Activated T-helper 1 cell treated with Interleukin-2 at 50 U/mL for 16 hours (primary cell): ENCODE measurements around the gene IFRD2.
"Not testable (repeated sequence)": the region's sequence is repeated elsewhere in the genome, so short reads cannot be mapped to it uniquely, and the experiment has no call there.

Experiments
- DNase-seq: peaks from one replicate; pipeline ENCODE4 v3.0.0-alpha.2; 2020; ENCODE audit warnings: low read depth

Gene IFRD2

DNA sequence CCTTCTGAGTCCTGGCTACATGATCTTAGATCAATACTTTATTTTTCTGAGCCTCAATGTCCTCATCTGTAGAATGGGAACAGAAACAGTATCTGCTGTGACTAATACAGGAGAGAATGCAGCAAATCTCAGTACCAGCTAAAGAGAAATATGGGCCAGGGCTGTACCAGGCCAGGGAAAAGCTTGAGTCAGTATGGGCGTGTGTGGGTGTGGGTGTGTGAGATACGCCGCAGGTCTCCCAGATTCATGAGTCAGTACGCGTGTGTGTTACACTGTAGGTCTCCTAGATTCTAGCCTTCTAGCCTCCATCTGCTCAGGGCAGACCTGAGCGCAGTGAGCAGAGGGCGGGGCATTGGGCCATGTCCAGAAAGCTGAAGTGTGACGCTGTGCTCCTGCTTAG, 41.0 kb downstream of the IFRD2 start:
- no peak for DNase-seq

DNA sequence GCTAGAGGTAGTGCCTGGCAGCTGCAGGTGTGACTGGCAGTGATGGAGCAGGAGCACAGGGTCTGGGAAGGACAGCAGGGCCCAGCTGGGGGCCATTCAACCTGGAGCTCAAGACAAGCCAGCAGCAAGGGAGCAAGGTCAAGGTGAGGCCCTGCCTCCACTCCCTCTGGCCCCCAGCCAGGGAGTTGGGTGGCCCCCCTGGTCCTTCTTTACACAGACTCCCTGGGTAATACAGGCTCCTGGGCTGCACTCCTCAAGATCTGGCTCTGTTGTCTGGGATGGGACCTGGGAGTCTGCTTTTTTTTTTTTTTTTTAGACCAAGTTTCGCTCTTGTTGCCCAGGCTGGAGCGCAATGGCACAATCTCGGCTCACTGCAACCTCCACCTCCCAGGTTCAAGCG, 41.7 kb downstream of the IFRD2 start:
- no peak for DNase-seq

DNA sequence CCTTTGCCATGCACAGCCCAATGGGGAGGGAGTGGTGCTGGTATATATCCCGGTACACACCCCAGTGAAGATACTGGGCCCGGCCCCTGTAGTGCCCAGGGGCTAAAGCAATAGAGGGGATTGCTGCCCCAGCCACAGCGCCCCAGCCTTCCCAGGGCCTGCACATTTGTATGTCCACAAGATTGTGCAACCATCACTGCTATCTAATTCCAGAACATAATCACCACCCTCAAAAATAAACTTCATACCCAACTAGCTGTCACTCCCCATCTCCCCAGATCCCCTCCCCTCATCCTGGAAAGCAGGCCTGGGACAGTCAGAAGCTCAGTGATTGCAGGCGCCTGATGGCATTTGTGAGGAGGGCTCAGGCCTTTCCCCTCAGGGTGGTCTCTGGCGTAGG, 42.8 kb downstream of the IFRD2 start:
- DNase-seq = no peak

DNA sequence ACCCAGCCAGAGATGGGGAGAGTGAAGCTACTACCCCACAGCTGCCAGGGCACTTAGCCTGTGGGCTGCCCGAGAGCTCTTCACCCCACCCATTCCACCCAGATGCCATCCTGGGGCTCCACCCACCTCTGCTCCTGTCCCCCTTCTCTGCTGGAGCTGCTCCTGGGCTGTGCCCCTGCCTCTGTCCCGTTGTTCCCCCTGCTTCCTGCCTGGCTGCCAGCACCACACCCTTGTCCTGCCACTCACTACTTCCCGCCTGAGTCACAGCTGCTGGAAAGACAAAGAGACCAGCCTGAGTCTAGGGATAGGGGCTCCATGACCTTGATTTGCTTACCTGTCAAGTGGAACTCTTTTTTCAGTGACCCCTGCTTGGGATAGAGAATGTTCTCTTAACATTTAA, 43.8 kb downstream of the IFRD2 start:
- no peak for DNase-seq

DNA sequence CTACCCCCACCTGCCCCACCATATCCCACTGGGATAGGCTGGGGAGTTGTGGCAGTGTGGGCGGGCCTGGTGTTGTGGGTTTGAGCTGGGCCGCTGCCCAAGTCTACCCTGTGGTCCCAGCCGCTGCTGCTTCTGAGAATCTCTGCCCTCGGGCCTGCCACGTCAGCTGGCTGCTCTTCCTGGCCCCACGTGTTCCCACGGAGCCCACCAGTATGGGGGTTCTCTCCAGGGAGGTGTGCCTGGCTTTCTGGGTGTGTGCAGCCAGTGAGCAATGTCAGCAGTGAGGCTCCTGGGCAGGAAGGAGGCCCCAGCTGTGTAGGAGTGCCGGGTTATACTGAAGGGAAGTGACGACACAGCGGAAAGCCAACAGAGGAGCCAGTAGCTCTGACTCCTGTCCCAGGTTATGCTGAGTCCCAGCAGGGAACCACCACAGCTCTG, 45.7 kb downstream of the IFRD2 start:
- peak; percentile 63 for DNase-seq

DNA sequence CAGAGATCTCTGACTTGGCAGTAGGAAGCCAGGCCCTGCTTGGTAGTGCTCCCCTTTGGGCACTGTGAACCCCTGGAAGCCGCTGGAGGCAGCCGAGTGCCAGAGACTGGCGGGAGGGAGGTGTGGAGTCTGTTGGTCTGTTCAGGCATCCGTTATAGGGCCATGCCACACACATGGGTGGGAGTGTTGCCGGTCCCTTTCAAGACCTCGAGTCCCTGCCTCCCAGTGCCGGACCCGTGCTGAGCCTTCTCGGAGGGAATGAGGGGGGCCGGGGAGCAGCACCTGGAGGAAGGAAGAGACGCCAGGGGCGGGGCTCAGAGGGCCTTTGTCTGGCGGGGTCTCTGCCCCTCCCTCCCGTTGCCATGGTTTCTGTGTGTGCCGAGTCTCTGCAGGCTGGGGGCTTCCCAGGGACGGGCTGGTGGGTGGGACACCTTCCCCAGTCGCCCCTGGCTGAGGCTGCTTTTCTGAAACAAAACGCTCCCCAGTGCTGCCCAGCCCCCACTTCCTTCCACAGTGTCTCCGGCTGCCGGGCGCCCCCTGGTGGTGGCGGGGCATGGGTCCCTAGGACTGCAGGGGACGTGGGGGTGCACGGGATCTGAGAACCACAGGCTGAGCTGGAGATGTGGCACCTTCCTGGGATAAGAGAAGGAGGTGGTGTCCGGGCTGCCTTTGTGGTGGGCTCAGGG, 46.3 kb downstream of the IFRD2 start:
- DNase-seq = peak; percentile 91

DNA sequence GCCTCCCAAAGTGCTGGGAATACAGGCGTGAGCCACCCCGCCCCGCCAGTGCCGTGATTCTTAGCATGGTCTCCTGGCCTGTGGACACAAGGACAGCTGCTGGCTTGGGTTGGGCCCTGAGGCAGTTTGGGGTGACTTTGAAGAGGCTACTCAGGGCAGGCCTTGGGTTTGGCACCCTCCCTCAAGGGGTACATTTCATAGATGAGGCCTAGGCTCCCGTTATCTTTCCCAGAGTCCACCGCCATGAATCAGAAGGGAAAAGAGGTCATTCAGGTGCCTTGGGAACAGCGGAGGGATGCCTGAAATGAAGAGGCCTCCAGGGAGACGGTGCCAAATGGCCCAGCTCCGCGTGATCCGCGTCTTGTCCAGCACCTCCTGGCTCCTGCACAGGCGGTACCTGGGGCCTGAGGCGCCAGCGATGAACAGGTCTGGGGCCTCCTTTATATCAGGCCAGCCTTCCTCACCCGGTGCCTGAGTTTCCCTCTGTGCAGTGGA, 46.9 kb downstream of the IFRD2 start:
- no peak for DNase-seq

DNA sequence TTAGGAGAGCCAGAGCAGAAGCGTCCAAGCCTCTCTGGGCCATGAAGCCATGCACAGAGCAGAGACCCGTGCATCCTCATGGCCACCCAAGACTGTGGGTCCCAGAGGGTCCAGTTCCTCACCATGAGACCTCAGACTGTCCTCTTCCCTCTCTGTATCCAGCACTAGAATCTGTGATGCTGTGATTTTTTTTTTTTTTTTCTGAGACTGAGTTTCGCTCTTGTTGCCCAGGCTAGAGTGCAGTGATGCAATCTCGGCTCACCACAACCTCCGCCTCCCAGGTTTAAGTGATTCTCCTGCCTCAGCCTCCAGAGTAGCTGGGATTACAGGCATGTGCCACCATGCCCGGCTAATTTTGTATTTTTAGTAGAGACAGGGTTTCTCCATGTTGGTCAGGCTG, 47.4 kb downstream of the IFRD2 start:
- not testable (repeated sequence) for DNase-seq

DNA sequence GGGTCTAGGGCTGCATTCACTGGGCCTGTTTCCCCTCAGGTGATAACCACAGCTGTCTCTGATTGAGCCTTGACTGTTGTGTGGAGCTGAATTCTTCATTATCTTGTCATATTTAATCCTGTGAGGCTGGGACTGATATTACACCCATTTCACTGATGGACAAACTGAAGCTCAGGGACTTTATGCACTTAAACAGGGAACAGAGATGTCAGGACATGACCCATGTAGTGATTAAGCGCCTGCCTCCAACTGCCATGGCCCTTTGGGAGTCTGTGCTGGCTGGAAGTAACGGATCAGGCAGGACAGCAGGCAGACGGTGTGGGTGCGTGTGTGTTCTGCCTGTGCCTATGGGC, 48.7 kb downstream of the IFRD2 start:
- no peak for DNase-seq

DNA sequence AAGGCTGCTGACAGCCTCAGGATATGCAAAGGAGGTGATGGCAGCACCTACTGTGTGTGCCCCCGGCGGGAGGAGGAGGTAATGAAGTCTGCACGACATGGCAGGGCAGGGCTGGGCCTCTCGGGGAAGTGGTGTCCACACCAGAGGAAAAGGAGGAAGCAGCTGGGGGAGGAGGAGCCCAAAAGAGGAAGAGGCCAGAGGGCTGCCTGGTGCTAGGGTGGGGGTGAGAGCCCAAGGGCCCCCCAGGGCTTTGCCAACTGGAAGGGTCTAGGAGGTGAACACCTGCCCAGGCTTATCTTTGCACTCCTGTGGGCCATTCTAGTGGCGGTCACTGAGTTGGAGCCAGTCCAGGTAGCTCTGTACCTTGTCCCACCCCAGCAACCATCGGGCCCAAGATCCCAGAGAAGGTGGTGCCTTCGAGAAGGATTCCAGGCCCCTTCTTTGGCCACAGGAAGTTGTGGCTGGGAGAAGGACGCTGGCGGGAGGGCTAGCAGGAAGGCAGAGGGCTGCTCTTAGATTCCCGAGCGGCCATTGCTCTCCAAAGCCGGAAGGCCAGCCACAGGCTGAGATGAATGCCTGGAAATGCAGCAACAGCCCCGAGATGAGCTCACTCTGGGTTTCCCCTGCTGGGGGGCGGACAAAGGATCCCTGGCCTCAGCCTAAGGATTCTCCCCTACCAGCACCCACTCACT, 49.2 kb downstream of the IFRD2 start:
- no peak for DNase-seq

DNA sequence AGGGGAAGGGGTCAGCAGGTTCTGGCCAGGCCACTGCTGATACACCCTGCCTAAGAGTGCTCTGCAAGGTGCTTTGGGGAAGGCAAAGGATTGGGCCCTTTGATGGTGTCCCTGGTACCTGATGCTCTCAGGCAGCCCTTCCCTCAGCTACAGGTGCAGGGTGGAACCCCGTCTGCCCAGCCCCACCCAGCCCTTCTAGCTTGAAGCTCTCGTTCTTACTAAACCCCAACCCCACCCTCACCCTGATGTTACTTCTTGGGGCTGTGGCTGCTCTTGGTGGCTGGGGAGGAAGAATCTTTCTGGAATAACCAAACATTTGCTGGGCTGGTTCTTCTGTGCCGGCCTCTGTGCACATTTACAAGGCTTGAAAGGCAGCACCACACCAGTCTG, 49.9 kb downstream of the IFRD2 start:
- DNase-seq = no peak

DNA sequence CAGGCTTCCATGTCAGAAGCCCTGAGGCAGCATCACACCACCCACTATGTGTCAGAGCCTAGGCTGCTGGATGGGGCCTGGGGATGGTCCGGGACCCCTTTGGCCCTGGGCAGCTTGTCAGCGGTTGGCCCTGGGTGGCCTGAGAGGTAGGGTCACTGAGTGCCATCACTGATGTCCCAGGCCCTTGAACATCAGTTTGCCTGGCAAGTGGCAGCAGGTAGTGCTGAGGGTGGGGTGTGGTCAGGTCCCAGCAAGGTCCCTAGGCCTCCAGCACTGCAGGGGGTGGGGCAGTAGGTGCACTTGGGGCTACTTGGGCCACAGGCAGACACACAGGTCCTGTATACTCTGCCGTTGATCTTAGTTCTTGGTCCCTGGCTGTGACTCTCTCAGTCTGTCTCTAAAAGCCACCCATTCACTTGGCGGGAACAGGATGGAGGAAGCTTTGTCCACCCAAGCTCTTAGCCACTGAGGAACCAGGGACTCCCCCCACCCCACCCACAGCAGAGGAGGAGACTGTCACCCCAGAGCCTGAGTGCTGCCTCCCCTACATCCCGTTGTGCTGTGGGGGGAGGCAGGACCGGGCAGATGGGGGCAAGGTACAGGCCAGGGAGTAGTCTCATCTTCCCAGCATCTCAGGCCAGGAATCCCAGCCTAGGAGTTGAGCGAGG, 50.4 kb downstream of the IFRD2 start:
- no peak for DNase-seq

DNA sequence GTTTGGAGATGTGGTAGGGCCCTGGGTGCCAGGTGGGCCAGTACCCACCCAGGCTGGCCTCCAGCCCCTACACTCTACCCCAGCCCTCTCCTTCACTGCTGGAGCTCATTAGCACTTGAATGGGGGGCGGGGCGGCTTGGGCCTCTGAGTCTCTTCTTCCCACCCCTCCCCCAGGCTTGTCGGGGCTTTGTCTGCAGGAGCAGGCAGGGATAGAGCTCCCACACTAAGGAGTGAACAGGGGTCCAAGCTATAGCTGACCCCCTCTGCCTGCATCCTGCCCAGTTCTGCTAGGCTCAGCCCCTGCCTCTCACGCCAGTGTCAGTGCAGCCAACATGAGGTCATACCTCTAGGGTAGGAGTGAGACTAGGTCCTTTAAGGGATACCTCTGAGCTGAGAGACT, 51.1 kb downstream of the IFRD2 start:
- no peak for DNase-seq

DNA sequence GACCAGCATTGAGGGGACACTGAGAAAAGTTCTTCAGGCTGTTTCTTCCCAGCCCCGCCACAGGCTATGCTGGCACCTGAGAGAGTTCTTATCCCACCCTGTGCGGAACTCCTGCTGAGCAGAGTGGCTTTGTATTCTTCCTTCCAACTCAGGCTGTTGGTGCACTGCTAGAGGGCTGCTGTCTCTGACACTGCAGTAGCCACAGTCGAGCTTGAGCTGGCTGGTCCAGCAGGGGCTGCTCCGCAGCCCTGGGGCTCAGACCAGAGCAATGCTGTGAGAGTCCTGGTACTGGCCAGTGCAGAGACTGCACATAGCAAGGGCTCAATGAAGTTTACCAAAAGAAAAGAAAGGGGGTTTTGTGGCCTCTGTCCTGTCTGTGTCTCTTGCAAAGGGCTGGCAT, 52.6 kb downstream of the IFRD2 start:
- no peak for DNase-seq

DNA sequence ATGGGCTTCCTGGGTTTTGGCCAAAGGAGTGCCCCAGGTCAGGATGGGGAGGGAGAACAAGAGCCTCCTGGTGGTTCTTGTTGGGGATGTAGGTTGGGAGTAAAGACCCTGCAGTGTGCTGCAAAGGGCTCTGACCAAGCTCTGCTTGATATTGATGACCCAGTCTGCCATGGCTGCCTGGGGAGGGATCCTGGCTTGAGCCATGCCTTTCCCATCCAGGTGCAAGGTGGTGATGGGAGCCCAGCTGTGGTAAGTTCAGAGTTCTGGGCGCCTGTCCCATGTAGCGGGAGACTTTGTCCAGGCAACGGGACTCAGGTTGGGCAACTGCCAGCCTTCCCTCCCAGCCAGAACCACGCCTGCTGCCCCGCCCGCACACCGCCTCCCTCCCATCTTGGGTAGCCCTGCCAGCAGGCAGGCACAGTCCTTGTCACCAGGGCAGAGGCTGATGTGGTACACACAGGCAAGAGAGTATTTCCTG, 53.6 kb downstream of the IFRD2 start:
- no peak for DNase-seq

DNA sequence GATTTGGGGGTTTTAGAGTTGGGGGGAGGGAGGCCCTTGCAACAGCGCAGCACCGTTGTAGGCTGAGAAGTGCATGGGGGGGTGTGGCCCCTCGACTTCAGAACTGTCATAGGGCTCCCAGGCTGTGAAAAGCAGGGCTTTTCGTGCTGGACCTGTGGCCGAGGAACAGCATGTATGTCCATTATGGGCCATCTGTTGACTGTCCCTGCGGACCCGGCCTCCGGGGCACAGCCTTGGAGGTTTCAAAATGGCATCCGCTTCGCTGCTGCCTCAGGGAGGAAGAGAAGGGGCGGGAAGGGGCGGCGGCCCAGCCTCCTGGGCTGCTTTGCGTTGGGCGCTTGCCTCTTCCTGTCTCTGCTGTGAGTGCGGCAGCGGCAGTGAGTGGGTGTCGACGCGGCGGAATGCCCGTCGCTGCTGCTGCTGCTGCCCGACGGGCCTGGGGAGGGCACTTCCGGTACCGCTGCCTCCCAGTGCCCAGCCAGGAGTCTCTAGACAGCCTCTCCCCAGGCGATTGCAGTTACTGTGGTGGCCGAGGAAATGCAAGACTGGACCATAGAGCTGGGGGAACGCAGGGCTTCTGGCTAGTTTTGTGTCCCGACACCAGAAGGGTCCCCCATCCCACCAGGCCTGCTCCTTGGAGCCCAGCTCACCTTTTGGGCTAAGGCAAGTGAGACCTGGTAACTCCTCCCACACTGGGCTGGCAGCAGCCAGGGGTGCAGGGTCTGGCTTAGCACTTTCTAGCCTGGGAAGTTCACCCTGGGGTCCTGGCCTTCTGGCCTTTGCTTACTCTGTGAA, 54.3 kb downstream of the IFRD2 start:
- DNase-seq = peak; percentile 82
